Thyroid gland (tissue), 4 donors: ENCODE data around the gene FDX1. TPM values are rescaled to one million over a fixed set of nuclear protein-coding genes. Genes with fewer than 3 reads are reported as not detected.

ENCODE experiments used
- DNase-seq, 2 donors: peaks; one replicate each; pipeline ENCODE4 v3.0.0-alpha.2; 2019
- H3K27ac ChIP-seq, 3 donors: fragments of 200-600 bp; sonication (generic); 1 replicate in 2 of 3; 2 replicates in 1 of 3; pipeline ENCODE4 v1.5.1; 2016 to 2019; ENCODE audit warnings: mild to moderate bottlenecking in 1 of 3, moderate library complexity in 1 of 3
- H3K27me3 ChIP-seq: fragments of 200-600 bp; sonication (generic); one replicate; pipeline ENCODE4 v1.5.1; 2019
- H3K36me3 ChIP-seq, 2 donors: fragments of 200-600 bp; sonication (generic); one replicate each; pipeline ENCODE4 v1.5.1; 2016 to 2019
- H3K4me1 ChIP-seq, 2 donors: fragments of 200-600 bp; sonication (generic); one replicate each; pipeline ENCODE4 v1.5.1; 2017 to 2019
- H3K4me3 ChIP-seq, 3 donors: fragments of 200-600 bp; sonication (generic); replicated peaks in 1 of 3; 1 replicate in 2 of 3; 2 replicates in 1 of 3; pipeline ENCODE4 v1.5.1; 2016; ENCODE audit warnings: mild to moderate bottlenecking in 1 of 3
- H3K9me3 ChIP-seq: fragments of 200-600 bp; sonication (generic); one replicate; pipeline ENCODE4 v1.5.1; 2017
- CTCF ChIP-seq, 6 experiments: fragments of 200-600 bp in 3 of 6; fragments of 450-650 bp in 3 of 6; sonication (generic) in 3 of 6; IDR thresholded peaks; one replicate each; pipeline ENCODE4 v1.5.1; 2016 to 2019; ENCODE audit warnings: antibody characterized with exemption in 6 of 6, mild to moderate bottlenecking in 2 of 6, inconsistent platforms in 1 of 6, moderate library complexity in 1 of 6
- POLR2A ChIP-seq, 2 donors: fragments of 450-650 bp; IDR thresholded peaks; one replicate each; pipeline ENCODE4 v1.6.1; 2017; ENCODE audit warnings: antibody characterized with exemption in 2 of 2, mild to moderate bottlenecking in 2 of 2, moderate library complexity in 1 of 2
- WGBS, 2 donors: methylation state at CpG; one replicate each; pipeline ENCODE4 v1.1.5; 2017; 5-methylcytosine and 5-hydroxymethylcytosine counted together
- intact Hi-C: fragments of 100-400 bp; cut with DNase I; formaldehyde crosslinking; loops from one replicate; pipeline ENCODE4 v1.15.1; 2023
- total RNA-seq, 4 donors: library from RNA; depleted of rRNA; stranded (reverse); fragments of >200 nt; gene quantifications; one replicate each; pipeline ENCODE4 v1.2.3, GENCODE V29; 2016

Gene FDX1
- total RNA-seq, 4 donors from 2014 or later: 28.9 to 58.5 (median 39.6) TPM

- Histone ChIP-seq H3K27me3 (no peaks in the 10 kb centered on the region), H3K4me3 (no peak overlapping the region), H3K9me3 (no peaks in the 10 kb centered on the region), H3K36me3 (peaks cover 0 to 3% of the 10 kb centered on the region in 2 donors), H3K4me1 (peaks cover 8 to 15% of the 10 kb centered on the region in 2 donors), H3K27ac (no peak overlapping the region)
- intact Hi-C loops: loop anchor here (5.0 kb wide), 1 partner anchor 787 kb away; no protein-coding TSS in a partner anchor
- DNase-seq: no peak
- 85 to 87% methylated on average over 1 of the region's 1 CpG for WGBS, 2 donors
- TF ChIP-seq POLR2A (IDR thresholded peaks at IDR 0.05) (no peak), CTCF (IDR thresholded peaks at IDR 0.05) (no peak)
Measured at GRCh38 chr11:110445437-110445836, 15.7 kb downstream of the FDX1 start.

GRCh38 chr11:110446061-110446460 lies 16.3 kb downstream of the FDX1 start:
- peaks cover 8 to 15% of the 10 kb centered on the region in 2 donors for H3K4me1 ChIP-seq
- no peak for DNase-seq
- TF ChIP-seq CTCF (IDR thresholded peaks at IDR 0.05) (no peak), POLR2A (IDR thresholded peaks at IDR 0.05) (no peak)
- intact Hi-C loops: loop anchor here (5.0 kb wide), 1 partner anchor 786 kb away; no protein-coding TSS in a partner anchor
- no peak overlapping the region for H3K27ac ChIP-seq
- whole genome bisulfite sequencing, 2 donors: 97% methylated on average over 3 of the region's 3 CpGs
- H3K27me3 ChIP-seq: no peaks in the 10 kb centered on the region
- peaks cover 0 to 3% of the 10 kb centered on the region in 2 donors for H3K36me3 ChIP-seq
- H3K9me3 ChIP-seq: no peaks in the 10 kb centered on the region
- H3K4me3 ChIP-seq: no peak overlapping the region

- Histone ChIP-seq H3K27me3 (no peaks in the 10 kb centered on the region), H3K27ac (no peak overlapping the region), H3K36me3 (peaks cover 0 to 3% of the 10 kb centered on the region in 2 donors), H3K4me3 (no peak overlapping the region), H3K4me1 (peaks cover 8 to 15% of the 10 kb centered on the region in 2 donors), H3K9me3 (no peaks in the 10 kb centered on the region)
- intact Hi-C loops: loop anchor here (5.0 kb wide), 1 partner anchor 786 kb away; no protein-coding TSS in a partner anchor
- DNase-seq: no peak
- TF ChIP-seq CTCF (IDR thresholded peaks at IDR 0.05): no peak
- no peak for TF ChIP-seq POLR2A (IDR thresholded peaks at IDR 0.05)
- WGBS, 2 donors: 97 to 98% methylated on average over 10 of the region's 10 CpGs
Measured at GRCh38 chr11:110446594-110446993, 16.8 kb downstream of the FDX1 start.

- peaks cover 8 to 15% of the 10 kb centered on the region in 2 donors for H3K4me1 ChIP-seq
- TF ChIP-seq POLR2A (IDR thresholded peaks at IDR 0.05) (no peak), CTCF (IDR thresholded peaks at IDR 0.05) (no peak)
- WGBS, 2 donors: 95 to 98% methylated on average over 4 of the region's 4 CpGs
- H3K9me3 ChIP-seq: no peaks in the 10 kb centered on the region
- no peaks in the 10 kb centered on the region for H3K27me3 ChIP-seq
- intact Hi-C loops: loop anchor here (5.0 kb wide), 1 partner anchor 785 kb away; no protein-coding TSS in a partner anchor
- no peak overlapping the region for H3K4me3 ChIP-seq
- H3K36me3 ChIP-seq: peaks cover 0 to 3% of the 10 kb centered on the region in 2 donors
- H3K27ac ChIP-seq: no peak overlapping the region
- no peak for DNase-seq
Measured at GRCh38 chr11:110447343-110447742, 17.6 kb downstream of the FDX1 start.

- intact Hi-C loops: loop anchor here (5.0 kb wide), 1 partner anchor 784 kb away; no protein-coding TSS in a partner anchor
- DNase-seq: no peak
- no peaks in the 10 kb centered on the region for H3K9me3 ChIP-seq
- H3K27me3 ChIP-seq: no peaks in the 10 kb centered on the region
- 61 to 68% methylated on average over 5 of the region's 5 CpGs for WGBS, 2 donors
- H3K27ac ChIP-seq: no peak overlapping the region
- no peak overlapping the region for H3K4me3 ChIP-seq
- no peaks in the 10 kb centered on the region for H3K36me3 ChIP-seq
- H3K4me1 ChIP-seq: peaks cover 8 to 15% of the 10 kb centered on the region in 2 donors
- peak in 5 of 6 experiments; percentile 24 to 73 (median 54) for TF ChIP-seq CTCF (IDR thresholded peaks at IDR 0.05)
- no peak for TF ChIP-seq POLR2A (IDR thresholded peaks at IDR 0.05)
Measured at GRCh38 chr11:110447897-110448745, 18.4 kb downstream of the FDX1 start.
